Limb (tissue), 2 donors: ENCODE data around the gene CAPN5.

Experiments used
- DNase-seq, 2 donors: peaks; one replicate each; pipeline ENCODE4 v3.0.0-alpha.2; 2016; ENCODE audit errors: extremely low spot score in 2 of 2

Gene CAPN5

GRCh38 chr11:77171885-77172665, 105.3 kb downstream of the CAPN5 start:
- no peak for DNase-seq

DNA sequence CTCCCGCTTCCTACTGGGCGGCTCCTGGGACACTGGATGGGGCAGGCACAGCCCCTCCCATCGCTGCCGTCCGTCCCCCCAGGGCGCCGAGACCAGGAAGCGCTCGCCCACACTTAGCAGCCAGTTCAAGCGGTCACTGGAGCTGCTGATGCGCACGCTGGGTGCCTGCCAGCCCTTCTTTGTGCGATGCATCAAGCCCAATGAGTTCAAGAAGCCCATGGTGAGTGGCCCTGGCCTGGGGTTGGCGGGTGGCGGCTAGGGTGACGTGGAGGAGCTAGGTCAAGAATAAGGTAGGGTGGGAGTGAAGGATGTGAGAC, 105.9 kb downstream of the CAPN5 start:
- DNase-seq: no peak

DNA sequence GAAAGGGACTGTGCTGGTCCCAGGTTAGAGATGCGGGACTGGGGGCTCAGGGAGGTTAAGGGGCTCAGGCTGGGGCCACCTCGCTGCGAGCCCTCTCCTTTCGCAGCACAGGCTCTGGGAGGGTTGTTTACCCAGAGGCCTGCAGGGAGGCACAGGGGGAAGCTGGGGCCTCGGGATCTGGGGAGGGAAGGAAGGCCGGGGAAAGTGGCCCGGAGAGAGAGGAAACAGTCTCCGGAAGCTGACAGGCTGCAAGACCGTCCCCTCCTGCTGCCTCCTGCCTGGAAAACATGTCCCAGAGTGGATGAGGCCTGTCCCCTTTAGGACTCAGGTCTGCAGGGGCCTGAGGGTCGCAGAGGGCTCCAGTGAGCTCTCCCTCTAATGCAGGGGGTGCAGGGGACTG, 106.7 kb downstream of the CAPN5 start:
- no peak for DNase-seq

DNA sequence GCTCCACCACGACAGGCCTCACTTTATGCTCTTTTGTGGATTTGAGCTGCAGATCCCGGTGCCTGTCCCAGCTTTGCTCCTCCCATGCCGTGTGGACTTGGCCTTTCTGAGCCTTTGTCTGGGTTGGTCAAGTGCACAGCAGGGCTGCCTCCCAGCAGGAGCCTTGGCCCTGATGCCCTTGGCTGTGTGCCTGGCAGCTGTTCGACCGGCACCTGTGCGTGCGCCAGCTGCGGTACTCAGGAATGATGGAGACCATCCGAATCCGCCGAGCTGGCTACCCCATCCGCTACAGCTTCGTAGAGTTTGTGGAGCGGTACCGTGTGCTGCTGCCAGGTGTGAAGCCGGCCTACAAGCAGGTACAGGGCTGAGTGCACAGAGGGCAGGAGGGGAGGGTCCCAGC, 107.8 kb downstream of the CAPN5 start:
- DNase-seq: no peak

GRCh38 chr11:77175021-77175842, 108.5 kb downstream of the CAPN5 start:
- DNase-seq: no peak
